GM19099 (cell line): ENCODE measurements around the gene HIBCH.

Experiments
- POLR2A ChIP-seq: IDR thresholded peaks from 3 replicates; pipeline ENCODE4 v1.6.1; 2011; ENCODE audit warnings: low read depth; ENCODE audit not compliant: insufficient read length; ENCODE audit errors: extremely low read depth

The HIBCH gene

GRCh38 chr2:190319555-190320498 is at the start of gene HIBCH:
TSS of gene HIBCH (minus strand) at chr2:190319826. CDS start at chr2:190319750, 76 bp downstream.
- peak; percentile 85 for TF ChIP-seq POLR2A

- TF ChIP-seq POLR2A, result no peak
Observed at GRCh38 chr2:190367091-190367490, 47.5 kb upstream of the HIBCH start.

GRCh38 chr2:190366248-190366753 is 46.7 kb upstream of the HIBCH start:
- TF ChIP-seq POLR2A, result no peak

GRCh38 chr2:190365499-190366204 is 46.0 kb upstream of the HIBCH start:
- TF ChIP-seq POLR2A, result no peak

GRCh38 chr2:190362894-190363293 is 43.3 kb upstream of the HIBCH start:
- no peak for TF ChIP-seq POLR2A

- TF ChIP-seq POLR2A, result no peak
Observed at GRCh38 chr2:190361572-190361971, 41.9 kb upstream of the HIBCH start.

- no peak for TF ChIP-seq POLR2A
Observed at GRCh38 chr2:190360965-190361364, 41.3 kb upstream of the HIBCH start.

- no peak for TF ChIP-seq POLR2A
Observed at GRCh38 chr2:190360561-190360960, 40.9 kb upstream of the HIBCH start.

- TF ChIP-seq POLR2A, result no peak
Observed at GRCh38 chr2:190357600-190357999, 38.0 kb upstream of the HIBCH start.

GRCh38 chr2:190355968-190356644 is 36.5 kb upstream of the HIBCH start:
- no peak for TF ChIP-seq POLR2A

GRCh38 chr2:190354003-190354690 is 34.5 kb upstream of the HIBCH start:
- no peak for TF ChIP-seq POLR2A

- TF ChIP-seq POLR2A, result no peak
Observed at GRCh38 chr2:190353537-190353899, 33.9 kb upstream of the HIBCH start.

GRCh38 chr2:190352668-190353536 is 33.3 kb upstream of the HIBCH start:
- TF ChIP-seq POLR2A, result no peak

GRCh38 chr2:190351955-190352354 is 32.3 kb upstream of the HIBCH start:
- no peak for TF ChIP-seq POLR2A
